Measurements from ENCODE around the gene SDK2.
"Not testable (repeated sequence)": the region's sequence is repeated elsewhere in the genome, so short reads cannot be mapped to it uniquely, and the experiment has no call there.

DNA sequence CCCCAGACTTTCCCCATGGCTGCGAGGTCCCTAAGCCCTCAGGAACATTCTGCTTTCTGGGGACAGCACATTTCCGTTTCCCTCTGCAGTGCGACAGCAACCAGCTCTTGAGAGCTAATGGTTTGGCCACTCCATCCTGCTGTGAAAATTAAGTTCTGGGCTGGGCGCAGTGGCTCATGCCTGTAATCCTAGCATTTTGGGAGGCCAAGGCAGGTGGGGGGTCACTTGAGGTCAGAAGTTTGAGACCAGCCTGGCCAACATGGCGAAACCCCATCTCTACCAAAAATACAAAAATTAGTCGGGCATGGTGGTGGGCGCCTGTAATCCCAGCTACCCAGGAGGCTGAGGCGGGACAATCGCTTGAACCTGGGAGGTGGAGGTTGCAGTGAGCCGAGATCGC lies 331.4 kb downstream of the SDK2 start:
- TF ChIP-seq, protein P1, sequence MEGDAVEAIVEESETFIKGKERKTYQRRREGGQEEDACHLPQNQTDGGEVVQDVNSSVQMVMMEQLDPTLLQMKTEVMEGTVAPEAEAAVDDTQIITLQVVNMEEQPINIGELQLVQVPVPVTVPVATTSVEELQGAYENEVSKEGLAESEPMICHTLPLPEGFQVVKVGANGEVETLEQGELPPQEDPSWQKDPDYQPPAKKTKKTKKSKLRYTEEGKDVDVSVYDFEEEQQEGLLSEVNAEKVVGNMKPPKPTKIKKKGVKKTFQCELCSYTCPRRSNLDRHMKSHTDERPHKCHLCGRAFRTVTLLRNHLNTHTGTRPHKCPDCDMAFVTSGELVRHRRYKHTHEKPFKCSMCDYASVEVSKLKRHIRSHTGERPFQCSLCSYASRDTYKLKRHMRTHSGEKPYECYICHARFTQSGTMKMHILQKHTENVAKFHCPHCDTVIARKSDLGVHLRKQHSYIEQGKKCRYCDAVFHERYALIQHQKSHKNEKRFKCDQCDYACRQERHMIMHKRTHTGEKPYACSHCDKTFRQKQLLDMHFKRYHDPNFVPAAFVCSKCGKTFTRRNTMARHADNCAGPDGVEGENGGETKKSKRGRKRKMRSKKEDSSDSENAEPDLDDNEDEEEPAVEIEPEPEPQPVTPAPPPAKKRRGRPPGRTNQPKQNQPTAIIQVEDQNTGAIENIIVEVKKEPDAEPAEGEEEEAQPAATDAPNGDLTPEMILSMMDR (IDR thresholded peaks at IDR 0.05), result not testable (repeated sequence)
- TF ChIP-seq POLR2A (IDR thresholded peaks at IDR 0.05), result not testable (repeated sequence)
